Fibroblast of lung (primary cell): Measurements from ENCODE around the gene ACLY.
A peak's percentile ranks its signal among the peaks of the same experiment; 100 is the strongest.

Experiments used
- EZH2 ChIP-seq: IDR thresholded peaks from 2 replicates; pipeline ENCODE4 v1.5.1; 2012; ENCODE audit warnings: low read length, control low read depth, mild to moderate bottlenecking; ENCODE audit errors: missing control alignments
- TF ChIP-seq, protein P1 (sequence below), 2 donors: IDR thresholded peaks in 1 of 2; conservative IDR thresholded peaks in 1 of 2; 1 replicate in 1 of 2; 2 replicates in 1 of 2; pipeline ENCODE4 v1.5.1; 2011 to 2012; ENCODE audit warnings: low read length in 2 of 2, control low read depth in 1 of 2, inconsistent platforms in 1 of 2, low read depth in 1 of 2, mild to moderate bottlenecking in 1 of 2

- TF ChIP-seq, protein P1, sequence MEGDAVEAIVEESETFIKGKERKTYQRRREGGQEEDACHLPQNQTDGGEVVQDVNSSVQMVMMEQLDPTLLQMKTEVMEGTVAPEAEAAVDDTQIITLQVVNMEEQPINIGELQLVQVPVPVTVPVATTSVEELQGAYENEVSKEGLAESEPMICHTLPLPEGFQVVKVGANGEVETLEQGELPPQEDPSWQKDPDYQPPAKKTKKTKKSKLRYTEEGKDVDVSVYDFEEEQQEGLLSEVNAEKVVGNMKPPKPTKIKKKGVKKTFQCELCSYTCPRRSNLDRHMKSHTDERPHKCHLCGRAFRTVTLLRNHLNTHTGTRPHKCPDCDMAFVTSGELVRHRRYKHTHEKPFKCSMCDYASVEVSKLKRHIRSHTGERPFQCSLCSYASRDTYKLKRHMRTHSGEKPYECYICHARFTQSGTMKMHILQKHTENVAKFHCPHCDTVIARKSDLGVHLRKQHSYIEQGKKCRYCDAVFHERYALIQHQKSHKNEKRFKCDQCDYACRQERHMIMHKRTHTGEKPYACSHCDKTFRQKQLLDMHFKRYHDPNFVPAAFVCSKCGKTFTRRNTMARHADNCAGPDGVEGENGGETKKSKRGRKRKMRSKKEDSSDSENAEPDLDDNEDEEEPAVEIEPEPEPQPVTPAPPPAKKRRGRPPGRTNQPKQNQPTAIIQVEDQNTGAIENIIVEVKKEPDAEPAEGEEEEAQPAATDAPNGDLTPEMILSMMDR (conservative IDR thresholded peaks at IDR 0.05 in 1 of 2, IDR thresholded peaks at IDR 0.05 in 1 of 2; ENCODE audit: low read depth in 1 of 2, low read length in 2 of 2) = peak; percentile 39 to 51
- no peak for TF ChIP-seq EZH2
Measured at GRCh38 chr17:41930009-41930832, 11.5 kb upstream of the ACLY start, which contains the start of gene ODAD4.
